Skeletal muscle satellite cell (primary cell): ENCODE results near the gene FBXO47. TPM values are rescaled to one million over a fixed set of nuclear protein-coding genes. Genes with fewer than 3 reads are reported as not detected.

Experiments used
- H3K27me3 ChIP-seq: 2 replicates; pipeline ENCODE4 v1.7.0; 2013; ENCODE audit warnings: low read length; ENCODE audit not compliant: control insufficient read depth, insufficient read depth
- H3K36me3 ChIP-seq: 2 replicates; pipeline ENCODE4 v1.7.0; 2013; ENCODE audit warnings: mild to moderate bottlenecking, control low read depth, low read length; ENCODE audit not compliant: insufficient read depth
- H3K4me1 ChIP-seq: 2 replicates; pipeline ENCODE4 v1.7.0; 2013; ENCODE audit warnings: low read length; ENCODE audit not compliant: control insufficient read depth, insufficient read depth
- H3K4me2 ChIP-seq: 2 replicates; pipeline ENCODE4 v1.7.0; 2013; ENCODE audit warnings: mild to moderate bottlenecking, low read length
- H3K4me3 ChIP-seq: 2 replicates; pipeline ENCODE4 v1.7.0; 2013; ENCODE audit warnings: low read length
- H3K9ac ChIP-seq: 2 replicates; pipeline ENCODE4 v1.7.0; 2013; ENCODE audit warnings: mild to moderate bottlenecking, low read depth, low read length, moderate library complexity
- H3K9me3 ChIP-seq: replicated peaks from 2 replicates; pipeline ENCODE4 v1.7.0; 2013; ENCODE audit warnings: mild to moderate bottlenecking, control low read depth, low read length
- total RNA-seq: library from RNA; depleted of rRNA; stranded (reverse); fragments of >200 nt; gene quantifications from 2 replicates; pipeline ENCODE4 v1.2.3, GENCODE V29; 2012; rRNA removed

The FBXO47 gene
- total RNA-seq = not detected in 2 replicates

GRCh38 chr17:38967290-38967738 lies at the start of gene FBXO47:
Gene FBXO47, minus strand, starts transcription at chr17:38967403. Its CDS starts 4,378 bp downstream, at chr17:38963025.
- no peaks in the 10 kb centered on the region for H3K9me3 ChIP-seq
- peak within 1 kb of the TSS; percentile 70 for H3K9ac ChIP-seq
- H3K36me3 ChIP-seq = no peaks in the 10 kb centered on the region
- peaks cover 7% of the 10 kb centered on the region for H3K4me1 ChIP-seq
- peak within 1 kb of the TSS; percentile 57 for H3K4me3 ChIP-seq
- H3K4me2 ChIP-seq = peak within 1 kb of the TSS; percentile 75
- H3K27me3 ChIP-seq = no peaks in the 10 kb centered on the region

GRCh38 chr17:39016193-39017153 lies 49.3 kb upstream of the FBXO47 start:
- Histone ChIP-seq H3K4me2 (no peak overlapping the region), H3K9ac (no peak overlapping the region), H3K36me3 (no peaks in the 10 kb centered on the region), H3K4me3 (no peak overlapping the region), H3K4me1 (peaks cover 7% of the 10 kb centered on the region), H3K9me3 (no peaks in the 10 kb centered on the region), H3K27me3 (peaks cover 5% of the 10 kb centered on the region)

GRCh38 chr17:39015546-39015935 lies 48.3 kb upstream of the FBXO47 start:
- peaks cover 5% of the 10 kb centered on the region for H3K27me3 ChIP-seq
- H3K4me3 ChIP-seq = no peak overlapping the region
- H3K9ac ChIP-seq = no peak overlapping the region
- H3K36me3 ChIP-seq = no peaks in the 10 kb centered on the region
- H3K4me1 ChIP-seq = peaks cover 7% of the 10 kb centered on the region
- no peaks in the 10 kb centered on the region for H3K9me3 ChIP-seq
- H3K4me2 ChIP-seq = no peak overlapping the region

GRCh38 chr17:39014795-39015545 lies 47.8 kb upstream of the FBXO47 start:
- Histone ChIP-seq H3K9me3 (no peaks in the 10 kb centered on the region), H3K27me3 (peaks cover 5% of the 10 kb centered on the region), H3K4me2 (no peak overlapping the region), H3K4me1 (peaks cover 7% of the 10 kb centered on the region), H3K36me3 (no peaks in the 10 kb centered on the region), H3K9ac (no peak overlapping the region), H3K4me3 (no peak overlapping the region)

GRCh38 chr17:39014044-39014794 lies 47.0 kb upstream of the FBXO47 start:
- peaks cover 7% of the 10 kb centered on the region for H3K27me3 ChIP-seq
- H3K9me3 ChIP-seq = no peaks in the 10 kb centered on the region
- peaks cover 7% of the 10 kb centered on the region for H3K4me1 ChIP-seq
- H3K4me2 ChIP-seq = no peak overlapping the region
- no peak overlapping the region for H3K9ac ChIP-seq
- H3K36me3 ChIP-seq = no peaks in the 10 kb centered on the region
- no peak overlapping the region for H3K4me3 ChIP-seq

GRCh38 chr17:39012725-39013124 lies 45.5 kb upstream of the FBXO47 start:
- Histone ChIP-seq H3K27me3 (peaks cover 7% of the 10 kb centered on the region), H3K4me2 (no peak overlapping the region), H3K9ac (no peak overlapping the region), H3K4me3 (no peak overlapping the region), H3K9me3 (no peaks in the 10 kb centered on the region), H3K36me3 (no peaks in the 10 kb centered on the region), H3K4me1 (peaks cover 7% of the 10 kb centered on the region)

GRCh38 chr17:39011907-39012468 lies 44.8 kb upstream of the FBXO47 start:
- no peak overlapping the region for H3K9ac ChIP-seq
- no peaks in the 10 kb centered on the region for H3K36me3 ChIP-seq
- H3K4me1 ChIP-seq = peaks cover 7% of the 10 kb centered on the region
- no peak overlapping the region for H3K4me2 ChIP-seq
- no peaks in the 10 kb centered on the region for H3K9me3 ChIP-seq
- H3K4me3 ChIP-seq = no peak overlapping the region
- peaks cover 7% of the 10 kb centered on the region for H3K27me3 ChIP-seq

- Histone ChIP-seq H3K9me3 (no peaks in the 10 kb centered on the region), H3K9ac (no peak overlapping the region), H3K36me3 (no peaks in the 10 kb centered on the region), H3K4me1 (peaks cover 4% of the 10 kb centered on the region), H3K4me2 (no peak overlapping the region), H3K27me3 (peaks cover 11% of the 10 kb centered on the region), H3K4me3 (no peak overlapping the region)
Observed at GRCh38 chr17:39009581-39010001, 42.4 kb upstream of the FBXO47 start.

- Histone ChIP-seq H3K36me3 (no peaks in the 10 kb centered on the region), H3K4me2 (no peak overlapping the region), H3K4me3 (no peak overlapping the region), H3K9me3 (no peaks in the 10 kb centered on the region), H3K4me1 (no peaks in the 10 kb centered on the region), H3K27me3 (peaks cover 11% of the 10 kb centered on the region), H3K9ac (no peak overlapping the region)
Observed at GRCh38 chr17:39008633-39009032, 41.4 kb upstream of the FBXO47 start.

- Histone ChIP-seq H3K9me3 (no peaks in the 10 kb centered on the region), H3K36me3 (no peaks in the 10 kb centered on the region), H3K9ac (no peak overlapping the region), H3K27me3 (peaks cover 4% of the 10 kb centered on the region), H3K4me2 (no peak overlapping the region), H3K4me1 (peaks cover 26% of the 10 kb centered on the region), H3K4me3 (no peak overlapping the region)
Observed at GRCh38 chr17:39002991-39003715, 36.0 kb upstream of the FBXO47 start.
